ENCODE data around the gene RAB11FIP4.
"Not testable (repeated sequence)": the region's sequence is repeated elsewhere in the genome, so short reads cannot be mapped to it uniquely, and the experiment has no call there.

Gene RAB11FIP4, protein sequence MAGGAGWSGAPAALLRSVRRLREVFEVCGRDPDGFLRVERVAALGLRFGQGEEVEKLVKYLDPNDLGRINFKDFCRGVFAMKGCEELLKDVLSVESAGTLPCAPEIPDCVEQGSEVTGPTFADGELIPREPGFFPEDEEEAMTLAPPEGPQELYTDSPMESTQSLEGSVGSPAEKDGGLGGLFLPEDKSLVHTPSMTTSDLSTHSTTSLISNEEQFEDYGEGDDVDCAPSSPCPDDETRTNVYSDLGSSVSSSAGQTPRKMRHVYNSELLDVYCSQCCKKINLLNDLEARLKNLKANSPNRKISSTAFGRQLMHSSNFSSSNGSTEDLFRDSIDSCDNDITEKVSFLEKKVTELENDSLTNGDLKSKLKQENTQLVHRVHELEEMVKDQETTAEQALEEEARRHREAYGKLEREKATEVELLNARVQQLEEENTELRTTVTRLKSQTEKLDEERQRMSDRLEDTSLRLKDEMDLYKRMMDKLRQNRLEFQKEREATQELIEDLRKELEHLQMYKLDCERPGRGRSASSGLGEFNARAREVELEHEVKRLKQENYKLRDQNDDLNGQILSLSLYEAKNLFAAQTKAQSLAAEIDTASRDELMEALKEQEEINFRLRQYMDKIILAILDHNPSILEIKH

DNA sequence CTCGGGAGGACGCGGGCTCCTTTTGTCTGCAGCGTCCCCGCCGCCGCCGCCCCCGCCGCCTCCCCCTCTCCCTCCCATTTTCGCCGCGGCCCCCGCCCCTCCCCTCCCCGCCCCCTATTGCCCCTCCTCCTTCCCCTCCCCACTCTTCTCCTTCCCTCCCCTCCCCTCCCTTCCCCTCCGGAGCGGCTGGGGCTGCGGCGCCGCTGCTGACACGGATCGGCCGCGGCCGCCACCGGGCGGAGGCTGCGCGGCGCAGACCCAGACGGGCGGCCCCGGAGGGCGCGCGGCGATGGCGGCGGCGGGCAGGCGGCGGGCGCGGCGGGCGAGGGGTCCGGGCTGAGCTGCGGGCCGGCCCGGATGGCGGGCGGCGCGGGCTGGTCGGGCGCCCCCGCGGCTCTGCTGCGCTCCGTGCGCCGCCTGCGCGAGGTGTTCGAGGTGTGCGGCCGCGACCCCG, at the start of gene RAB11FIP4:
RAB11FIP4 (plus strand) TSS at position 180 of the 454 bp plus-strand sequence; CDS start at position 358, 178 bp downstream.
- DNase-seq = peak in 1 of 2 donors; percentile 26

DNA sequence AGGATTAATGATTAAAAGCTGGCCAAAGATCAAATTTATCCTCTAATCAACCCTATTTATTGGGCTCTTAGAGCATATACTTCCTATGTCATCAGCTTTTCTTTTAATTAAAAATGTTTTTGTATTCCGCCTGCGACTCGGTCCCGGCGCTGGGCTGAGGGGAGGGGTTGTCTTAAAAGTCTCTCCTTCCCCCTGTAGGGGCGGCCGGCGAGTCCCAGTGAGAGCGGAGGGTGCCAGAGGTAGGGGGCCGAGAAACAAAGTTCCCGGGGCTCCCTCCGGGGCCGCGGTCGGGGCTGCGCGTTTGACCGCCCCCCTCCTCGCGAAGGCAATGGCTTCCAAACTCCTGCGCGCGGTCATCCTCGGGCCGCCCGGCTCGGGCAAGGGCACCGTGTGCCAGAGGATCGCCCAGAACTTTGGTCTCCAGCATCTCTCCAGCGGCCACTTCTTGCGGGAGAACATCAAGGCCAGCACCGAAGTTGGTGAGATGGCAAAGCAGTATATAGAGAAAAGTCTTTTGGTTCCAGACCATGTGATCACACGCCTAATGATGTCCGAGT, 46.2 kb upstream of the RAB11FIP4 start:
- not testable (repeated sequence) for DNase-seq

DNA sequence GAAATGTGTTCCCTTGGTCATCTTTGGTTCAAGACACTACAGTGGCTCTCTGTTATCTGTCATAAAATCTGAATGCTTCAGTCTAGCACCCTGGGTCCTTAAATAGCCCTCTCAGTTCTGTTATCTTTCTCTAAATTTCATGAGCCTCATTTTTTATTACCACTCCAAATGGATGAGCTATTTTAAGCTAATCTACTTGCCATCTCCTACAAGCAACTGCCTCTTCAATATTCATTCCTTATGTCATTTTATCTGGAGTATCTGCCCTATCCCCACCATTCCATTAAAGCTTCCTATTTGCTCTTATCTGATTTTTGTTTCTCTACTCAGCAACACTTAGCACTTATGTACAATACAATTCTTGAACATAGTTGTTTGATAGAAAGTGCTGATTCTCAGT, 42.0 kb upstream of the RAB11FIP4 start:
- DNase-seq = no peak

DNA sequence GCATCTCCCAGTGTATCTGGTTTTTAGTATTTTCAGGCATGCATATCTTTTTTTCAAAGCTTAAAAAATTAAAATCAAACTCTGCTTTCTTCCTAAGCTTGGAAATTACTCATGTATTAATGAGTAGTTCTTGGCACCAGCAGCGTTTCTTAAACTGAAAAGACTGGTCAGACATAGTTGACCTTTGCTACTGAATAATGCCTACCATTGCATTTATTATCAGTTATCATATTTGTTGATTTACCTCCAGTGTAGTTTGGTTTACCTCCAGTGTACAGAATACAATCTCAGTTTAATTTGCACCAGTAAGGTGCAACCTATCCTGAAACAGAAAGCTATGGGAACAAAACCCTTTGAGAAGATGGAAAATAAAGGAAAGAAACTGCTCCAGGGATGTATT, 35.5 kb upstream of the RAB11FIP4 start:
- no peak for DNase-seq

DNA sequence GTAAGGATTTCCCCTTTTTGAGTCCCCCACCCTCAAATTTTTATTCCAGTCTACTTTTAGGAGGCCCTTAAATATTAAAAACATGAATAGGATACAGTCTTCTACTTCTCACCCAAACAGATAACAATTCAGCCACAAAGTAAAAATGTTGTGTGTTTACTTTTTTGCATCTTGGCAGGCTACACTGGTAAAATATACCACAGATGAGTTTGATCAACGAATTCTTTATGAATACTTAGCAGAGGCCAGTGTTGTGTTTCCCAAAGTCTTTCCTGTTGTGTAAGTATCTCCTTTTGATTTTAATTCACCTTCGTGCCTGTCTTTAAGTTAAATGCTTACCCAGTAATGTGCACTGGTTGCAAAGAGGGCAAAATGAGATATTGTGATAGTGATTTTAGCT, 34.4 kb upstream of the RAB11FIP4 start:
- no peak for DNase-seq

DNA sequence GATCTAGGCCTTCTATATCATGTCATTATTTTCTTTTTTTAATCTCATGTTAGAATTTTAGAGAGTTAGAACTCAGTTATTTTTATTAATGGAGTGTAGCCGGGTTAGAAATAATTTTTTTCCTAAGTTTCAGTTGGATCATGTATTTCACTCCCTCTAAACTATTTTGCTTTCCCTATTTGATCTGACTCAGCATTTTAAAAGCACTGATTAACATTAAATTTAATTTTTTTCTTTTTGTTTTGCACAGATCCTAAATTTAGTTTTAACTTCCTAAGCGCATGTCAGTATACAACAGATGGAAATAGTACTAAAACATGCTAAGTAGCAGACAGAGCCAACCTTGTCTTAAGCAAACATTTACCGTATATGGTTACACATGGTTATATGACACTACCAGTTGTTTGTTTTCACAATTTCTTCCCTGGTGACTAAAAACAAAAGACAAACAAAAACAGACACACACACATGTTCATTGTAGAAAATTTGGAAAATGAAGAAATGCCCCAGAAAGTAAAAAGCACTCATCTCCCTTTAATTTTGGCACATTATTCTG, 33.6 kb upstream of the RAB11FIP4 start:
- DNase-seq = no peak

DNA sequence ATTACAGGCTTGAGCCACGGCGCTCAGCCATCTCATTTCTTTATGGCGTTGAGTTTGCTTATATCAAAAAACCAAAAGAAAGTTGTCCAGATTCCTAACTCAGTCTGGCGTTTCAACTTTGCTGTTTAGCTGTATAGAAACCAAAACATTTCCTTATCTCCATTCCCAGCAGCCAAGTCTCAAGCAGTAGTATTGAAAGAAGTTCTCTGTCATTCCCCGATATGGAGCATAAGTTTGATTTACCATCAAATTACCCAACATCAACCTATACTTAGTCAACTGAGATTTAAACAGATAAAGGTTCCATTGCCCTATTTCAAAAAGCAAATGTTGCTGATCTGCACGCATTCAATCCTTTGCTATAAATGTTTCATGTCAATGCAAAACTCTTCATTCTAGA, 27.5 kb upstream of the RAB11FIP4 start:
- DNase-seq = no peak

DNA sequence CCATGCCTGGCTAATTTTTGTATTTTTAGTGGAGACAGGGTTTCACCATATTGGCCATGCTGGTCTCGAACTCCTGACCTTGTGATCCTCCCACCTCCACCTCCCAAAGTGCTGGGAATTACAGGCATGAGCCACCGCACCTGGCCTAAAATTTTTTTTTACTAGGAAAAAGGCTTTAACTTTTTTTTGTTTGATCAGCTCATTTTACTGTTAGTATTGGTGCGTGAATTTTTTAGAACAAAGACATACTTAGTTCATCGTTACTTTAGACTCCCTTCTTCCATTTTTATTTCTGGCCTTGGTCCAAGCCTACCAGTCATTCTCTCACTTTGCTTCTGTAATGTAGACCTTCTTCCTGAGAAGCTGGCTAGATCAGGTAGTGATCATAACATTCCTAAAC, 25.4 kb upstream of the RAB11FIP4 start:
- DNase-seq = no peak

DNA sequence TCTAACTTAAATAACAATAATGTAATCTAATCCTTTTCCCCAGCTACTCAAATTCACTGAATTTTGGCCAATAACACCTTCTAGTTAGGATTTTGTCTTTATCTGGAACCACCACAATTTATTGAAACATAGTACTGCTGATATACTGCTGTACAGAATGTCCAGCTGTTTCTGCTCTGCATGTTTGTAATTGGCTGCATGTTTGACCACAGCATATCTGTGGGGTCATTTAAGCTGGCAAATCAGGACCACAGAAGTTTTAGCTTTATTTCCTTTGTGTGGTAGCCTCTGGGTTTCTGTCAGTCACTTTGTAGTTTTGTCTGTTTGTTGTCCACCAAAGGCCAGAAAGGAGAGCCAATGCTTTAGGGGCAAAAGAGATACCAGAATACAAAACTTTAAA, 22.2 kb upstream of the RAB11FIP4 start:
- no peak for DNase-seq

DNA sequence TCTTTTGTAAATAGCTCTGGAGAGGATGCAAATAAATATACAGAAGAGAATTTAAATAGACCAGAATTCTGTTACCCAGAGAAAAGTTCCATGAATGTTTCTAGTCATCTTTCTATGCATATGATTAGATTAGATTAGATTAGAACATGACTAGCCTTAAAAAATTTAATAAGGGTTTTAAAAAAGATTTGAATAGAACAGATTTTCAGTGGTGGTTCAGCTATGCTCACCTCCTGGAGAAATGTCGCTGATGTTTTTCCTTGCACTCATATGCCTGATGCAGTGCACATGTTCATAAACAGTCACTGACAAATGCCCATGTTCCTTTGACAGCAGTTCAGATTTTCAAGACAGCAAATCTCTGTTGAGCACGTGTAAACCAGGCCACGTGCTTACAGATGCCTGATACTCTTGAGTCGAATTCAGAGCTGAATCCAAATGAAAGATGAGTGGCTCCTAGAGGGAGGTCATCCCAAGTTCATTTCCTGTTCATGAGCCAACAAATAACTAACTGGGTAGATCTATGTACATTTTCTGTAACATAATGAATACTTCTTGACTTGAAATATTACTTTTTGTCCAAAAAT, 19.9 kb upstream of the RAB11FIP4 start:
- no peak for DNase-seq

DNA sequence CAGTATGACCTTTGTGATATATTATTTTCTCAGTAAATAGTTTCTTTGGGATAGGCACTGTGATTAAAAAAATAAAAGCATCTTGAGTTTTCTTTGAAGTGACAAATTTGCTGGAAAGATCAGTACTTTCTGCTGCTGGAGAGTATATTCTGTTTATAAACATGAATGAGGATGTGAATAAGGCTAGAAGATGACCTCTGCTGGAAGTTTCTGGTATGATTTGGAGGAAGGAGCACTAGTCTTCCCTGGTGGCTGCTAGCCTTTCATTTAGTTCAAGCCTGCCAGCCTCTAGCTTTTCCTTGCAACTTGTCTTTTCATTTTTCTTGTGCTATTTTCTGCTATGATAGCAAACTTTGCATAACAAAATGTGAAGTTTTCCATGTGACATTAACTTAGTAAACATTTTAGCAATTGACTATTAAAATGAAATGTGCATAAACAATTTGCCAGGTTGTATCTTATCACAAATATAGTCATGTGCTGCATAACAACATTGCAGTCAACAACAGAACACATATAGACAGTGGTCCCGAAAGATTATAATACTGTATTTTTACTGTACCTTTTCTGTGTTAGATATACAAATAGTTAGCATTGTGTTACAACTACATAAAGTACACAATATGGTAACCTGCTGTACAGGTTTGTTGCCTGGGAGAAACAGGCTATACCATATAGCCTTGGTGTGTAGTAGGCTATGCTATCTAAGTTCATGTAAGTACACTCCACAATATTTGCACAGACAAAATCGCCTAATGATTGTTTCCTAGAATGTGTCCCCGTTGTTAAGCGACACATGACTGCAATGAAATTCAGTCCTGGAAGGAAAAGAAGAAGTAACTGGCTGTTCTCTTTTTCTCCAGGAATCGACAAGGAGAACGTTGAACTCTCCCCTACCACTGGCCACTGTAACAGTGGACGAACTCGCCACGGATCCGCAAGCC, 18.1 kb upstream of the RAB11FIP4 start:
- peak; percentile 35 to 75 for DNase-seq

DNA sequence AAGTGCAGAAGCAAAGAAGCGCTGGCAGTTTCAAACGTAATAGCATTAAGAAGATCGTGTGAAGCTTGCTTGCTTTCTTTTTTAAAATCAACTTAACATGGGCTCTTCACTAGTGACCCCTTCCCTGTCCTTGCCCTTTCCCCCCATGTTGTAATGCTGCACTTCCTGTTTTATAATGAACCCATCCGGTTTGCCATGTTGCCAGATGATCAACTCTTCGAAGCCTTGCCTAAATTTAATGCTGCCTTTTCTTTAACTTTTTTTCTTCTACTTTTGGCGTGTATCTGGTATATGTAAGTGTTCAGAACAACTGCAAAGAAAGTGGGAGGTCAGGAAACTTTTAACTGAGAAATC, 17.4 kb upstream of the RAB11FIP4 start:
- no peak for DNase-seq

DNA sequence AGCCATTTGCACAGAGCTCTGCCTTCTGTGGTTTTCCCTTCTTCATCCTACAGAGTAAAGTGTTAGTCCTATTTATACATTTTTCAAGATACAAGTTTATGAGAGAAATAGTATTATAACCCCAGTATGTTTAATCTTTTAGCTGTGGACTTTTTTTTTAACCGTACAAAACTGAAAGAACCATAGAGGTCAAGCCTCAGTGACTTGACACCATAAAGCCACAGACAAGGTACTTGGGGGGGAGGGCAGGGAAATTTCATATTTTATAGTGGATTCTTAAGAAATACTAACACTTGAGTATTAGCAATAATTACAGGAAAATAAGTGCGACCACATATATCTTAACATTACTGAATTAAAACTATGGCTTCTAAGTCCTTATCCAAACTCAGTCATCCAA, 17.0 kb upstream of the RAB11FIP4 start:
- no peak for DNase-seq

DNA sequence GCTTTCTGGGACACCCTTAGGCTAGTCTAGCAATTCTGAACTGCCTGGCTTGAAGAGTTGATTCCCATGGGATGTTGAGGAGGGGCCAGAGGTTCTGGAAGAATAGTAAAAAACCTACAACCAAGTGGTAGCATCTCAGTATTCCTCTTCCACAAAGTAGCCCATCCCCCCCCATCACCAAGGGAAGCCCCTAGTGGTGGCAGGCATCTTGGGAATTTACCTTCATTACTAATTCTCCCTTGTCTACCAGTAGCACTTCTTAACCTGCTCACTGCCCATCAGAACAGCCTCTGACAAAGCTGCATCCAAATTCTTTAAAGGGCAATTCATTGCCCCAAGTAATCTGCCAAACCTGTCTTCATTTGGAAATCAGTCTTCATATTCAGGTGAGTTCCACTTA, 12.8 kb upstream of the RAB11FIP4 start:
- no peak for DNase-seq

DNA sequence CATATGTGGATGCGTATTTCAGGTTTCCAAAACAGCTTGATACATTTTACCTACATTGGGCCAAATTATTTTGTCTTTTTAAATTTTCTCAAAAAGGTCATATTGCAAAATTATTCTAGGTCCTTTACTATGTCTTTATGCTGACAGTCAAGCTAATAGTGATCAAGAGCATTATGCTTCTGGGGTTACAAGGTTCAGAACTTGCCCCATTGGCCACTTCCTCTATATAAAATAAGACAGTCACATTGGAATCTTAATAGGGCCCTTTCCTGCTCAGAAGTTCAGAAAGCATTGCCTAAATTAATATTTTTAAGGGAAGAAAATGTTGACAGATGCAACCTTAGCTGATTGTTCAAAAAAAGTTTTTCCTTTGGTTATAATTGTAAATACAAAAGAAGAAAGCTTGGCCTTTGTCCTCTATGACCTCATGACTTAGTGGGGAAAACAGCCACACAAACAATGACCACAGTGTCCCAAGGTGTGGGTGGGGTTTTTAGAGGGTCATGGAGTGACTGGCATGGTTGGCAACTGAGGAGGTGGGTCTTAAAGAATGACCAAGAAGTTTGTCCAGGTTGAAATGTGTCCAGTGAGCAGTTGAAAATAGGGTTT, 11.8 kb upstream of the RAB11FIP4 start:
- DNase-seq = no peak

DNA sequence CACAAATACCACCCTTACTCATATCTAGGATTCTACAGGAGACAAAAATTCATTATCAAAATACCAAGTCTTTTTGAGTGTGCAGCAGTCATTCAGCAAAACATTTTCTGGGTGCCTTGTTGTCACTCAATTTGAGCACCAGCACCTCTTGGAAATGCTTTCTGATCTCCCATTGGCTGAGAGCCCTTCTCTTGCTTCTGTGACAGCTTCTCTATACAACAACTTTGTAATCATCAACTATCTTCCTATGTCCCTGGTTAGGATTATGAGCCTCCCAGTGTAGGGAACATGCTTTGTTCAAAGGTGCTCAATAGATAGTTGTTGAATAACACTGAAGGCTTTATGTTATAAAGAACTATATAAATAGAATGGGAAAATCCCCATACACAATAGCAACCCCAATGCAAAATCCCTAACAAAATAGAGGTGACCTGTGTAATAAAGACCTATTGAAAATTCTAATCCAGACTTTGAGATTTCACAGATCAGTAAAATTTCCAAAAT, 10.3 kb upstream of the RAB11FIP4 start:
- no peak for DNase-seq

DNA sequence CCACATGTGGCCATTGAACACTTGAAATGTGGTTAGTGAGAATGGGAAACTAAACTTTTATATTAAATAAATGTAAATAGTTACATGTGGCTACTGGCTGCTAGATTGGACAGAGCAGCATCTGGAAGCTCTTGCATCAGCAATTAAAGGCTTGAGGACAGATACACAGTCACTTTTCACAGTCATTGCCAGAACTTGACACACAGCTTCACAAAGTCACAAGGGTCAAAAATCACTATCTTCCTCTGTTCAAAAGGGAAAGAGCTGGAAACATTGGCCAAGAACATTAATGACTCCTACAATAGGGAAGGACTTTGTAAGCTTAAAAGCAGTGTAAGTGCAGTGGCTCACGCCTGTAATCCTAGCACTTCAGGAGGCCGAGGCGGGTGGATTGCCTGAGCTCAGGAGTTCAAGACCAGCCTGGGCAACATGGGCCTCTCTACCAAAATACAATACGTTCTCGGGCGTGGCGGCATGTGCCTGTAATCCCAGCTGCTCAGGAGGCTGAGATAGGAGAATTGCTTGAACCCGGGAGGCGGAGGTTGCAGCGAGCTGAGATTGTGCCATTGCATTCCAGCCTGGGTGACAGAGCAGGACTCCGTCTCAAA, 8.7 kb upstream of the RAB11FIP4 start:
- DNase-seq = not testable (repeated sequence)

DNA sequence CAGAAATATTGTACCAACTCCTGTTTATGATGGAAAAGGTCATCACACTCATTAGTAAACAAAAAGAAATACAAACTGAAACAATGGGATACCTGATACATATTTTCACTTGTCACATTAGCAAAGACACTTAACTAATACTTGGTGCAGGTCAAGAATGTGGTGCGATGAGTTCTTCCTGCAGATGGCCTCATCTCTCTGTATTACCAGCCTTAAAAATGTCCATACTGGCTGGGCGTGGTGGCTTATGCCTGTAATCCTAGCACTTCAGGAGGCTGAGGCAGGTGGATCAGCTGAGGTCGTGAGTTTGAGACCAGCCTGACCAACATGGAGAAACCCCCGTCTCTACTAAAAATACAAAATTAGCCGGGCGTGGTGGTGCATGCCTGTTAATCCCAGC, 8.0 kb upstream of the RAB11FIP4 start:
- DNase-seq = not testable (repeated sequence)

DNA sequence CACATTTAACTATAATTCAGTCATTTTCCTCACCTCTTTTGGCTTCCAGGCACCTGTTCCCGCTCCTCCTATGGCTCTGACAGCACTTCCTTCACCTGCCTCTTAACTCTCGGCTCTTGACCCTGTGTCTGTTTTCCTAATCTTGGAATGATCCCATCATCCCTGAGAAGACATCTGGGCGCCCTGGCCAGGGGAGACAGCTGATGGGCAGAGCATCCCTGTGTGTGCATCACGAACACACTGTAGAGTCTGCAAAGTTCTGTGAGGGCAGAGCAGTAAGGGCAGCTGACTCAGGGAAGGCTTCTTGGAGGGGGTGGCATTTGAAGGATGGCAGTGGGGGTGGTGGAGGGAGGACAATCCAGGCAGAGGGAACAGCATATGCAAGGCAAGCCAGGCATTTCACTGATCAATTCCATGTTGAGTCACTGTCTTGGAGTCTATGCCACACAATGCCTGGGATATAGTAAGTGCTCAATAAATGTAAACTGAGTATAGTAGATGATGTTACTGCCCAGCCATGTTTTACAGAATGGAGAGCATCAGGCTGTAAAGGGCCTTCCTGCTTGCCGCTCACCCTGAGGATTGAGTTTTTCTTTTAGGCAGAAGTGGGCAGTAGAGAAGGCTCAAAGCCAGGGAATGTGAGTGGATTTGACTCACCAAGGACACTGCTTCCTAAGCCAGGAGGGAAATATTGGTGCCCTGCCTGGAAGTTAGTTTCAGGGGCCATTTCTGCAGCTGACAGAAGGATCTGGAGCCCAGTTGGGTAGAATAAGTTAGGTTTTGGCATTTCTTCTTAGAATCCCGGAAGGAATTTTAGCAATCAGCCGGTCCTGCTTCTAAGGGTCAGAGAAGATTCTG, 5.8 kb upstream of the RAB11FIP4 start:
- no peak for DNase-seq

DNA sequence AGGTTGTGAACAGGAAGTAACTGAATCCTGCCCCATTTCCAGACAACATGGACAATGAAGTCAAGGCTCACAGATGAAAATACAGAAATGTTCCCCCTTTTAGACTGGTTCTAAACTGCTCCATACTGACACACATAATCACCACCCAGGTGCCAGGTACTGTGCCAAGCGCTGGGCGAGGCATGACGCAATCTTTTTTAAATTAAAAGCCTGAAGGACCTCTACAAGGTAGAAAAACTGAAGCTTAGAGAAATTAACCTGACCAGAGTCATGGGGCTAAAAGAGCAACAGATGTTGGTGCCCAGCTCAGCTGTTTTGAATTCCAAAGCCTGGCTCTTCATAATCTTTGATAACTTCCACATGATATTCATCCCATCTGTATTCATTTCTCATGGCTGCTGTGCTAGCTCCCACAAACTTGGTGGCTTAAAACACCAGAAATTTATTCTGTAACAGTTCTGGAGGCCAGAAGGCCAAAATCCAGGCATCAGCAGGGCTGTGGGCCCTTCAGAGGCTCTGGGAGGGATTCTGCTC, 4.9 kb upstream of the RAB11FIP4 start:
- no peak for DNase-seq
